ENCODE results near the gene OSM.

DNA sequence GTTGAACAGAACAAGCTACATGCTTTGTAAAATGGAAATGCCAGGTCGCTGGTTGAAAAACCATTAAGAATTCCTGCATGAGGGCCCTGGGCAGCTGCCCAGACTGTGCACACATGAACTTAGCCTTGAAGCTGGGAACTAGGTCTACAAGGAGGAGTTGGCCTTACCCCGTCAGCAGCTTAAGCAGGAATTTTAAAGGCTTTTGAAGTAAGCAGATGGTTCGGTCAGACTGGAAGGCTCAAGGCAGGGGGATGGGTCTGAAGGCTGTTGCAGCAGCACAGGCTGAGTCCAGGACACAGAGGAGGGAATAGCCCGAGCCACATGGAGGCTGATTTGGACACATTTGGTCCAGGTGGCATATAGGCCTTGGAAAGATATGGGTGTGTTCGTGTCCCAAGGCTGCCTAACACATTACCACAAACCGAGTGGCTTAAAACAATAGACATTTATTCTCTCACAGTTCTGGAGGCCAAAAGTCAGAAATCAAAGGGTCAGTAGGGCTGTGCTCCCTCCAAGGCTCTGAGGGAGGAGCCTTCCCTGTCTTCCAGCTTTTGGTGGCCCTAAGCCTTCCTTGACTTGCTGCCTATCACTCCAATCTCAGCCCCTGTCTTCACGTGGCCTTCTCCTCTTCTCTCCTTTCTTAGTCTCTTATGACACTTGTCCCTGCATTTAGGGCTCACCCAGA lies 31.7 kb downstream of the OSM start:
- TF ChIP-seq, protein P1, sequence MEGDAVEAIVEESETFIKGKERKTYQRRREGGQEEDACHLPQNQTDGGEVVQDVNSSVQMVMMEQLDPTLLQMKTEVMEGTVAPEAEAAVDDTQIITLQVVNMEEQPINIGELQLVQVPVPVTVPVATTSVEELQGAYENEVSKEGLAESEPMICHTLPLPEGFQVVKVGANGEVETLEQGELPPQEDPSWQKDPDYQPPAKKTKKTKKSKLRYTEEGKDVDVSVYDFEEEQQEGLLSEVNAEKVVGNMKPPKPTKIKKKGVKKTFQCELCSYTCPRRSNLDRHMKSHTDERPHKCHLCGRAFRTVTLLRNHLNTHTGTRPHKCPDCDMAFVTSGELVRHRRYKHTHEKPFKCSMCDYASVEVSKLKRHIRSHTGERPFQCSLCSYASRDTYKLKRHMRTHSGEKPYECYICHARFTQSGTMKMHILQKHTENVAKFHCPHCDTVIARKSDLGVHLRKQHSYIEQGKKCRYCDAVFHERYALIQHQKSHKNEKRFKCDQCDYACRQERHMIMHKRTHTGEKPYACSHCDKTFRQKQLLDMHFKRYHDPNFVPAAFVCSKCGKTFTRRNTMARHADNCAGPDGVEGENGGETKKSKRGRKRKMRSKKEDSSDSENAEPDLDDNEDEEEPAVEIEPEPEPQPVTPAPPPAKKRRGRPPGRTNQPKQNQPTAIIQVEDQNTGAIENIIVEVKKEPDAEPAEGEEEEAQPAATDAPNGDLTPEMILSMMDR (IDR thresholded peaks at IDR 0.05) = no peak
- TF ChIP-seq POLR2A (IDR thresholded peaks at IDR 0.05) = no peak
